HG02610 (cell line): ENCODE data around the gene CHORDC1.
"Not testable (repeated sequence)": the region's sequence is repeated elsewhere in the genome, so short reads cannot be mapped to it uniquely, and the experiment has no call there.

Source experiments
- ATAC-seq: cut with Tn5 transposase; IDR thresholded peaks from one replicate; pipeline ENCODE4 v1.9.1; 2021; ENCODE audit warnings: mild to moderate bottlenecking, moderate library complexity; ENCODE audit not compliant: unreplicated experiment

CHORDC1 gene

DNA sequence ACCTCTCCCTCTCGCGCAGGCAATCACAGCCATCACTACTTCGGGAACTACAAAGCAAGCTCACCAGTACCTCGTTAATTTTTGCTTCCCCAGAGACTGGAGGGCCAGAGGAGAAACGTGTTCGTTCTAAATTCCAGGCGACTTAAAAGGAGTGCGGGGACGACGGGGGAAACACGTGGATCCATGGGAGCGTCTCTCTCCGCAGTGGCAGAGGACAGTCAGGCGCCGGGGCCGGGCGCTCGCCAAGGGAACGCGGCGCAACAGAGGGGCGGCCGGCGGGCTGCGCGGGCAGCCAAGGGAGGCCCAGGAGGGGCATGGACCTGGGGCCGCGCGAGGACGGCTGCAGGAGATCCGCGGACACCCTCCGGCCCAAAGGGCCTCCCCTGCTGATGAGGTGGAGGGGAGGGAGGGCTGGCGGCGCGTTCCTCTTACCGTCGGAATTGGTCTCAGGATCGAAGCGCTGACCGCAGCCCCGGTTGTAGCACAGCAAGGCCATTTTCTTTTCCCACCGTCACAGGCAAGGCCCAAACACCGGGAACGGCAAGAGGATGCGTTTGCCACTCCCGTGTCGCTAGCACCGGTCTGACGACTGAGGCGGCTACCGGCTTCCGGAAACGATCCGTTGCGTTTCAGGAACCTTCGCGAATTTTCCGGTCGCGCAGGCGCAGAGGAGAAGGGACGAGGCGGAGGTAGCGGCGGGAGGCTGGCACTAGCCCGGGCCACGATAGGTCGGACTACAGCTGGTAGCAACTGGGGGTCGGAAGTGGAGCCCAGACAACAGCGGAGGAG is at the start of gene CHORDC1:
CHORDC1 (minus strand) TSS at position 591 of the 789 bp plus-strand sequence; CDS start at position 496, 95 bp downstream.
- ATAC-seq: peak; percentile 91

GRCh38 chr11:90257158-90257525 is 34.3 kb upstream of the CHORDC1 start:
- no peak for ATAC-seq

DNA sequence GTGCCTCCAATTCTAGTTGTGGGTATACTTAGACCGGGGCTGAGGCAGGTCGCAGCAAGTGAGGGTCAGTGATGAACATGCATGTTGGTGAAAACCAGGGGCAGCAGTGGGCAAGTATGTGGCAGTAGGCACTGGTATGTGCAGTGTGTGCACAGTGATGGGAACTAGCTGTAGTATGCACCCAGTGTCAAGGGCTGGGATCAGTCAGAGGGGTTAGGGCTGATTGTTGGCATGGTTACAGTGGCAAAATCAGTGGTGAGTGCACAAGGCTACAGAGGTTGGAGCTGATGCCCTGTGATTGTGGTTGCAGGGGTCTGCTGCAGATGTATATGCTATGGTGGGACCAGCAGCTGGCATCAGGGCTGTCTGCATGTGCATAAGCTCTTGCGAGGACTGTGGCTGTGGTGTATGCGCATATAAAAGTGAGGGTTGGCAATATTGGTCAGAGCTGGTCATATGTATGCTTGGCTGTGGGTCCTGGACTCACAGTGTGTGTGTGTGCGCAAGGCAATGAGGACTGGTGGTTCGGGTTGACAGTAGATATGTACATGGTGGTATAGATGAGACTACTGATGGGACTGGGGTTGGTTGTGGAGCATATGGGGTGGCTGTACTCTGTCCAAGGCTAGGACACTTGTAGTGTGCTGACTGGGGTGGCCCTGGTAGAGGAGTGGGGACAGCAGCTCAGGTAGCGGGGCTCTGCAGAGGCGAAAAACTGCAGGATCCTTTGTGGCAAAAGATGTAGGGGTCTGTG is 33.7 kb upstream of the CHORDC1 start:
- ATAC-seq: no peak

DNA sequence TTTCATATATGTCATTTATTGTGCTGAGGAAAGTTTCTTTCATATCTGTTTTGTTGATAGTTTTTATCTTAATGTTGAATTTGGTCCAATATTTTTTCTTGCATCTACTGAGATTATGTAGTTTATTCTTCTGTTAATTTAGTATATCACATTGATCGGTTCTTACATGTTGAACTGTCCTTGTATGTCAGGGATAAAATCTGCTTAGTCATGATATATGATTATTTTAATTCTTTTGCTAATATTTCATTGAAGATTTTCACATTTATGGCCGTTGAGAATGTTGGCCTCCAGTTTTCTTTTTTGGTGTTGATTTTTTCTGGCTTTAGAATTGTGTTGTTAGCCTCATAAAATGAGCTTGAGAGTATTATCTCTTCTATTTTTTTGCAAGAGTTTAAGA is 31.2 kb upstream of the CHORDC1 start:
- no peak for ATAC-seq

DNA sequence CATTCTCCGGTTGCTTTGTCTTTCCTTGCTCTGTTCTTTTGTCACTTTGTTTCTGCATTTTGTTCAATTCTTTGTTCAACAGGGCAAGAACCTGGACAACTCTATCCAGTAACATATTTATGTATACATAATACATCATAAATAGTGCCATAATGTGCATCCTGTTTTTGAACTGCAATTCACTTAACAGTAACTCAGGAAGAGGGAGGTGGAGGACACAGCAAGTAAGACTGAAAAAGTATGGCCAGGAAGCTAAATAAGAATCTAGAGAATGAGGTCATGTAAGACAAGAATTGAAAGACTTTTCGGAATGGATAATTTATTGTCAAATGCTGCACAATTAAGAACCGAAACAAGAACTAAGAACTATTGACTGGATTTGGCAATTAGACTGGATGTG is 29.2 kb upstream of the CHORDC1 start:
- ATAC-seq: no peak

- ATAC-seq: no peak
These were observed 28.8 kb upstream of the CHORDC1 start for GRCh38 chr11:90251599-90251998.

GRCh38 chr11:90250970-90251369 is 28.1 kb upstream of the CHORDC1 start:
- ATAC-seq: peak; percentile 71

DNA sequence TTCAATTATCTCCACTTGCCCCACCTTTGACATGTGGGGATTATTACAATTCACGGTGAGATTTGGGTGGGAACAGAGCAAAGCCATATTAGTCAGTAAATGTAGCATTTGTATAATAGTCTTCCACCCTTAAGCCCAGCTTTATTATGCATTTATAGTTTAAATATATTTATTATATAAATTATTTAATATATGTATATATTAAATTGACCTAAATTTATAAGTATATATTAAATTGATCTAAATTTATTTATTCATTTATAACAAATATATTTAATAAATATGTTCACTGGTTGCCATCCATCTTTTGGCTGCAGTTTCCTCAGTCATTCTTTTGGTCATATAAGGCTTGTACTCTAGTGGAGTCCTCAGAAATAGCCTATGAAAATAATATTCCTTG is 23.6 kb upstream of the CHORDC1 start:
- no peak for ATAC-seq

GRCh38 chr11:90243534-90243933 is 20.7 kb upstream of the CHORDC1 start:
- no peak for ATAC-seq

- no peak for ATAC-seq
These were observed 20.1 kb upstream of the CHORDC1 start for GRCh38 chr11:90242894-90243416.

GRCh38 chr11:90241414-90241813 is 18.6 kb upstream of the CHORDC1 start:
- ATAC-seq: no peak

GRCh38 chr11:90239967-90240636 is 17.3 kb upstream of the CHORDC1 start:
- ATAC-seq: not testable (repeated sequence)

GRCh38 chr11:90237004-90237403 is 14.2 kb upstream of the CHORDC1 start:
- no peak for ATAC-seq

- ATAC-seq: no peak
These were observed 12.7 kb upstream of the CHORDC1 start for GRCh38 chr11:90235526-90235925.

- ATAC-seq: no peak
These were observed 12.1 kb upstream of the CHORDC1 start for GRCh38 chr11:90234977-90235376.

DNA sequence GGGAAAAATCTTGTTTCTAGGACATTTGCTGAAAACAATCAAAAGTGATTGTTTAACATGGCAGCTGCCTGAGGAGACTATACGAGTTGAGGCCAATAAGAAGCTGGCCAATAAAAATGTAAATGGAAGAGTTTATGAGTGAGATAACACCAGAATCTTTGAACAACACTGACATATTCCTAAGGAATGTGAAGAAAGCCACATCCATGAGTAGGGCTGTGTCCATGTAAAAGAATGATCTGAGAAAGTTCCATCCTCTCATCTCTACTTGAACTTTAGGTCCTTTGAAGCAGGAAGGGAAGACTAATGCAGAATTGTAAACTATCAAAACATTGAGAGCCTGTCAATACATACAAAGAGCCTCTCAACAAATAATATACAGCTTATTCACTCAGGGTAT is 6.9 kb upstream of the CHORDC1 start:
- no peak for ATAC-seq

DNA sequence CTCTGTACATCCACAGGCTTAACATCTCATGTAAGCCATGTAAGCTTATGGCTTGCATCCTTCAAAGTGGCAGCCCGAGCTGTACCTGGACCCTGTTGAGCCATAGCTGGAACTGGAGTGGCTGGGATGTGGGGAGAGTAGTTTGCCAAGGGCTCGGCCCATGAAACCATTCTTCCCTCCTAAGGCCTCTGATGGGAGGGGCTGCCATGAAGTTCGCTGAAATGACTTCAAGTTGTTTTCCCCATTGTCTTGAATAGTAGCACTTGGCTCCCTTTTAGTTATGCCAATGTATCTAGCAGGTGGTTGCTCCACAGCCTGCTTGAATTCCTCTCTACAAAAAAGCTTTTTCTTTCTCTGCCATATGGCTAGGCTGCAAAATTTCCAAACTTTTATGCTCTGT is 5.2 kb upstream of the CHORDC1 start:
- no peak for ATAC-seq

GRCh38 chr11:90223248-90223585 is 368 bp upstream of the CHORDC1 start:
- peak; percentile 54 for ATAC-seq

DNA sequence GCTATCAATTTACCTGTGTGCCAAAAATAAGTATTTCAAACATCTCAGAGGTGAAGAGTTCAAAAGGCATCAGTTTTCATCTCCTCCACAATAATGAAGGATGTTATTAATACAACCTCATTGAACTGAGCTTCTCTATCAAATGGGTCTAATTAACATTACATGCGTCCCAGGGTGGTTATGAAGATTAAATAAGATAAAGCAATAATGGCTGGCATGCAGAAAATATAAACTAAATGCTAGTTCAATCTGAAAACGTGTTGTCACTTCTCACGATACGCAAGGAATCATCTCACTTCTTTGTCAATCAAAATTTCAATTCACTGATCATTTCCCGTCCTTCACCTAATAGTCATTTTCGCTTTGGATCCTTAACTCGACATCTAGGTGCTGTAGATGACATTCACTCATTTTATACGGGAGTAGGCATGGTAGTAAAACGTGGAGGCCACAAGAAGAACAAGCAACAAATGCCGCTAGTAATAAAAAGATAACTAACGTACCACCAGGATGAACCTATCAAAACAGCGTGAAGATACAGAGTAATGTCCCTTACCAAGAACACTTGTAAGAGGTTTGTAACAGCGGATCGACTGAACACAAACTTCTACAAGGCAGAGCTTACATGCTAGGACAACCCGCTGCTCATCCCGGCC is 918 bp downstream of the CHORDC1 start:
- ATAC-seq: no peak

DNA sequence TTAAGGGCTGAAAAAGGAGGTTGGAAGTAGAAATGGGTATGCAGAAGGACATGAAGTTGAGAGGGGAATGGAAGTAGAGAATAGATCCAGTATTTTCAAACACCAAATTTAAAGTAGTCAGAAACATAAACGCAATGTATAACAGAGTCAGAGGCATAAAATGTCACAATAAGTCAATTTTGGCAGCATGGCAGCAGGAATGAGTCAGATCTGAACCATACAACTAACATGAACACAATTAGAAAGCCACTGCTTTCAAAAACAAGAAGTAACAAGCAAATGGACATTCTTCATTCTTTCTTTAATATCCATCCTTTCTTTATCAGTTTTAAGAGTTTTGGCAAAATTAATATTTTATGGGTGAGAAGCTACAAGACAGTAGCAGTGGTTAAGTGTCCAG is 2.5 kb downstream of the CHORDC1 start:
- no peak for ATAC-seq

- no peak for ATAC-seq
These were observed 3.4 kb downstream of the CHORDC1 start for GRCh38 chr11:90219438-90219837.
